GM13976 (cell line): Measurements from ENCODE around the gene SHISAL1.

Source experiments
- DNase-seq: peaks from one replicate; pipeline ENCODE4 v3.0.0; 2012; ENCODE audit warnings: low spot score
- CTCF ChIP-seq: IDR thresholded peaks from 2 replicates; pipeline ENCODE4 v1.5.1; 2012; ENCODE audit warnings: borderline replicate concordance, mild to moderate bottlenecking; ENCODE audit not compliant: insufficient read depth; ENCODE audit errors: extremely low read depth, missing control alignments, control extremely low read depth
- in situ Hi-C: fragments of 300-500 bp; cut with MboI; formaldehyde crosslinking; loops from one replicate; pipeline ENCODE4 v1.12.0; 2022; ENCODE audit warnings: low sequenced_read_pairs, mixed read lengths, inconsistent platforms; ENCODE audit not compliant: unreplicated experiment

SHISAL1 gene

DNA sequence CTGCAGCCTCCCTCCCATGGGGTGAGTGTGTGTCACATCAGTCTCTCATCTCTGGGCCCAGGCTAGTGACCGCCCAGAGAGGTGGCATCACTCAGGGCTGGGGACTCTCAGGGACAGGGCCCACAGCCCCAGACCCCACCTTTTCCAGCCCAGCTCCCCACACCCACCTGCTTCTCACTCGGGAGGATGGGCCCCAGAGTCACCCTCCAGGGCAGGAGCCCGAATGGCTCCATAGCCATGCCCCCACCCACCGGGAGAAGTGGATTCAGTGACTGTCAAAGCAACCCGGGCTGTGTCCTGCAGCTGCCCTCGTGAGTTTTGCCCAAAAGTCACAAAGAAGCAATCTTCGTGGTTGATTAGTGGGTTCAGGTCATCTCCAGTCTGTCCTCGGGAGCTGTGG is 106.1 kb downstream of the SHISAL1 start:
- no peak for DNase-seq
- TF ChIP-seq CTCF, result no peak
- in situ Hi-C loops, result no loop called here

GRCh38 chr22:44206330-44206645 is 106.5 kb downstream of the SHISAL1 start:
- in situ Hi-C loops, result no loop called here
- DNase-seq, result no peak
- TF ChIP-seq CTCF, result no peak

GRCh38 chr22:44205516-44206329 is 107.0 kb downstream of the SHISAL1 start:
- in situ Hi-C loops, result no loop called here
- no peak for DNase-seq
- TF ChIP-seq CTCF, result no peak

DNA sequence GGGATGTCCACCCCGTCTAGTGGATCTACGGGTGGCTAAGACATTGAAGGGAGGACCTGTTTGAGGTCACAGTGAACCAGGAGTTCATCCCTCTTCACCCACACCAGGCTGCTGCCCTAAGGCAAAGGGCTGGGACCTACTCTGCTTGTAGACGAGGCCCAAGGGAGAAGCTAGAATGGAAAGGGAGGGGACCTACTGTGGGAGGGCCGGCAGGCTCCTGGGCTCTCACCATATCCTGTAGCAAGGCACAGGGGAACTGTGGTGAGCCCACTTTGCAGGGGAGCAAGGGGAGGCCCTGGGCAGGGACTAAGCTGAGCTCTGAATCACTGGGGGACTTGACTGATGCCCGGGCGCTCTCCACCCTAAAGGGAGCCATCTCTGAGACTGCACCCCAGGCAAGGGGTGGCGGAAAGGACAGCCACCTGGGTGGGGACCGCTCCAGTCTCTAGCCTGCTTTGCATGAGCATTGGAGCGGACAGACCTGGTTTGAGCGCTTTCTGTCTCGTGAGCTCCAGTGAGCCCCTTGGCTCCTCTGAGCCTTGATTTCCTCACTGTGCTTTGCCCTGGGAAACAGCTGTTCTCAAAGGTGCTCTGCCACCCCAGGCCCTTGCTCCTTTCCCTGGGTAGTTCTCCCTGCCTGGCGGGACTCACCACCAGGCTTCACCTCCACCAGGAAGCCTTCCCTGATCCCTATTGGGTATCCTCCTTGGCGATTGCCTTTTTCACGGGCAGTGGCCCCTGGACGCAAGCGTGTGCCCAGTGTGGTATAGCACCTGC is 107.8 kb downstream of the SHISAL1 start:
- DNase-seq, result no peak
- in situ Hi-C loops, result no loop called here
- TF ChIP-seq CTCF, result no peak

GRCh38 chr22:44203203-44203602 is 109.5 kb downstream of the SHISAL1 start:
- in situ Hi-C loops, result no loop called here
- DNase-seq, result no peak
- no peak for TF ChIP-seq CTCF

GRCh38 chr22:44202261-44202789 is 110.4 kb downstream of the SHISAL1 start:
- no peak for DNase-seq
- no peak for TF ChIP-seq CTCF
- in situ Hi-C loops, result no loop called here
